NCI-H1694 treated with DMSO at 0.1 percent for 48 hours (cell line): ENCODE data around the gene SSX2B.
"Not testable (repeated sequence)": the region's sequence is repeated elsewhere in the genome, so short reads cannot be mapped to it uniquely, and the experiment has no call there.

Source experiments
- DNase-seq: peaks from one replicate; lab custom pipeline; 2025; lab: John Stamatoyannopoulos, UW

The SSX2B gene

GRCh38 chrX:52750952-52751351, at the start of gene SSX2B:
Gene SSX2B, plus strand, starts transcription at chrX:52751252. Its CDS starts 1,429 bp downstream, at chrX:52752681.
- not testable (repeated sequence) for DNase-seq

GRCh38 chrX:52707078-52707477, 44.0 kb upstream of the SSX2B start, which contains the start of gene SSX2:
Gene SSX2, minus strand, starts transcription at chrX:52707178. Its CDS starts 1,429 bp downstream, at chrX:52705749.
- DNase-seq, result not testable (repeated sequence)

DNA sequence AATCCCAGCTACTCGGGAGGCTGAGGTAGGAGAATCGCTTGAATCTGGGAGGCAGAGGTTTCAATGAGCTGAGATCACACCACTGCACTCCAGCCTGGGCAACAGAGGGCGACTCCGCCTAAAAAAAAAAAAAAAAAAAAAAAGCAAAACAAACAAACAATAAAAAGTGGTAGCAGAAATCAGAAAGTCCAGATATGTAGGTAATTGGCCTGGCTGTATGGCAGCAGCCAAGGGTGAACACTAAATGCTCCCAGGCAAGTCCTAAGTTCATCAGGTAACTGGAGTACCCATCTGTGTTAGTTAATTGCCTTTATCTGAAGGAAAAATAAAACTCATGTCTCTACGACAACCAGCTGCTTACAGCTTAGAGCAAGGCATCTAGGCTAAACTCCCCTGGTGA, 14.9 kb downstream of the SSX2B start:
- not testable (repeated sequence) for DNase-seq

- DNase-seq, result not testable (repeated sequence)
Measured at GRCh38 chrX:52773504-52773903, 22.5 kb downstream of the SSX2B start.

DNA sequence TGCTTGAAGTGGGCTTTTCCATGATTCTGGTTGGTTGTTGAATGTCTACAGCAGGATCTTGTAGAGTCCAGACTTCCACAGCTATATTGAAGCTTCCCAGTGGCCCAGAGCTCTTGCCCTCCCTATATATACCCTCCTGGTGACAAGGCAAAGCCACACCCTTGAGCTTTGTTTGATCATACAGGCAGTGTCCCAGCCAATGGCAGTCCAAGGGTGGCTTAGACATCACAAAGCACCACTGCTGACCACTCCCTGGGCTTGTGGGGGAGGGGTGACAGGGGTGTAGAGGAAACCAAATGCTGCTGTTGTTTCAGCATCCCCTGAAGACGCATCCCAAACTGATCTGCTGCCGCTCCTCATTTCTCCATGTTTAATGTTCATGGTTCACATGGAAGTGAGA, 46.3 kb downstream of the SSX2B start, which contains the start of gene SPANXN5:
Gene SPANXN5, minus strand, starts transcription at position 101 of the 400 bp plus-strand sequence. Its CDS starts 79 bp downstream, at position 22.
- DNase-seq, result not testable (repeated sequence)

DNA sequence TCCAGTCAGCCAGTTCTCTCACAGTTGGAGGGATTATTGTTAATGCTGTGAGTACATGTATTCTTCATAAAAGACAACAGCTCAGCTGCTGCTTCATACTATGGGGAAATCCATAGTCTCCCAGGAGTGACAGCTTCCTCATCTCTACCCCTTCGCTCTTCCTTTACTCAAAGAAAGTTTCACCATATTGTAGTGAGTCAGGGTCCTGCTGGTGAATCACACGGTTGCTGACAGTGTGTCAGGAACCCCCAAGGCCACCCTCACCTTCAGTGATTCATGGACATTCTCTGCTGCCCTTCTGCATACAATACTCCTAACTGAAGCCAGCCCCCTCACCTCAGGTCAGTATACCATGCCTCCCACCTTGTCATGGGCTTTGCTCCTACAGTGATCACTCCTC, 53.8 kb downstream of the SSX2B start:
- DNase-seq, result not testable (repeated sequence)
